Smooth muscle cell (in vitro differentiated cells): ENCODE results near the gene TBL1XR1. TPM values are rescaled to one million over a fixed set of nuclear protein-coding genes. Genes with fewer than 3 reads are reported as not detected.
"Not testable (repeated sequence)": the region's sequence is repeated elsewhere in the genome, so short reads cannot be mapped to it uniquely, and the experiment has no call there.

Experiments used
- DNase-seq: peaks from one replicate; lab custom pipeline; 2025; ENCODE audit not compliant: unreplicated experiment; lab: John Stamatoyannopoulos, UW
- H2AFZ ChIP-seq: fragments of 200-600 bp; sonication (generic); 2 replicates; pipeline ENCODE4 v1.6.0; 2016; ENCODE audit warnings: antibody characterized with exemption, low read depth, mild to moderate bottlenecking
- H3F3A ChIP-seq: fragments of 200-600 bp; sonication (generic); 2 replicates; pipeline ENCODE4 v1.6.0; 2017; ENCODE audit warnings: antibody characterized with exemption, low read depth
- H3K27ac ChIP-seq: fragments of 200-600 bp; sonication (generic); 2 replicates; pipeline ENCODE4 v1.5.1; 2016; ENCODE audit warnings: low read depth, mild to moderate bottlenecking
- H3K27me3 ChIP-seq: fragments of 200-600 bp; sonication (generic); 2 replicates; pipeline ENCODE4 v1.6.1; 2016; ENCODE audit warnings: low read depth, mild to moderate bottlenecking
- H3K36me3 ChIP-seq: fragments of 200-600 bp; sonication (generic); 2 replicates; pipeline ENCODE4 v1.5.1; 2016; ENCODE audit warnings: low read depth
- H3K4me1 ChIP-seq: fragments of 200-600 bp; sonication (generic); 2 replicates; pipeline ENCODE4 v1.5.1; 2016; ENCODE audit warnings: low read depth
- H3K4me2 ChIP-seq: fragments of 200-600 bp; sonication (generic); 2 replicates; pipeline ENCODE4 v1.6.0; 2016; ENCODE audit warnings: mild to moderate bottlenecking
- H3K4me3 ChIP-seq: fragments of 200-600 bp; sonication (generic); 2 replicates; pipeline ENCODE4 v1.5.1; 2016; ENCODE audit warnings: mild to moderate bottlenecking
- H3K79me2 ChIP-seq: fragments of 200-600 bp; sonication (generic); 2 replicates; pipeline ENCODE4 v1.6.0; 2016; ENCODE audit warnings: low read depth, mild to moderate bottlenecking
- H3K9ac ChIP-seq: fragments of 200-600 bp; sonication (generic); 2 replicates; pipeline ENCODE4 v1.6.0; 2016; ENCODE audit warnings: low read depth
- H3K9me3 ChIP-seq: fragments of 200-600 bp; sonication (generic); replicated peaks from 2 replicates; pipeline ENCODE4 v1.5.1; 2016; ENCODE audit warnings: low read depth
- H4K20me1 ChIP-seq: fragments of 200-600 bp; sonication (generic); 2 replicates; pipeline ENCODE4 v1.6.0; 2016; ENCODE audit warnings: low read depth
- CTCF ChIP-seq: fragments of 200-600 bp; sonication (generic); IDR thresholded peaks from 2 replicates; pipeline ENCODE4 v1.5.1; 2017; ENCODE audit warnings: borderline replicate concordance, mild to moderate bottlenecking, antibody characterized with exemption; ENCODE audit not compliant: insufficient read depth, poor library complexity, severe bottlenecking
- WGBS: methylation state at CpG from one replicate; pipeline ENCODE4 v1.1.7; 2016; ENCODE audit warnings: low lambda C conversion rate; 5-methylcytosine and 5-hydroxymethylcytosine counted together
- polyA plus RNA-seq: library from polyadenylated mRNA; unstranded; fragments of >200 nt; fragmentation: Nextera tagmentation; extraction: Ambion mirVana; gene quantifications from 2 replicates; pipeline ENCODE4 v1.2.1, GENCODE V29; 2016
- total RNA-seq: library from RNA; depleted of rRNA; stranded (reverse); fragments of >200 nt; gene quantifications from 2 replicates; pipeline ENCODE4 v1.2.3, GENCODE V29; 2014

Gene TBL1XR1
- total and polyA plus RNA-seq, 2 experiments from 2014 or later: 19.9 to 115 TPM

- Histone ChIP-seq H3K79me2 (no peaks in the 10 kb centered on the region), H3K4me3 (no peak overlapping the region), H3F3A (no peaks in the 10 kb centered on the region), H3K9ac (no peak overlapping the region), H3K4me1 (no peaks in the 10 kb centered on the region), H3K27me3 (no peaks in the 10 kb centered on the region), H4K20me1 (no peaks in the 10 kb centered on the region), H3K4me2 (no peak overlapping the region), H2AFZ (no peak overlapping the region), H3K36me3 (no peaks in the 10 kb centered on the region), H3K9me3 (no peaks in the 10 kb centered on the region), H3K27ac (no peak overlapping the region)
- DNase-seq: no peak
- TF ChIP-seq CTCF: no peak
Observed at GRCh38 chr3:177005718-177006405, 191.4 kb downstream of the TBL1XR1 start.

- not testable (repeated sequence) for DNase-seq, H3K9me3 ChIP-seq, H3K9ac ChIP-seq, H3K27ac ChIP-seq, H3K4me3 ChIP-seq, H3F3A ChIP-seq, H3K27me3 ChIP-seq, H3K36me3 ChIP-seq, H3K79me2 ChIP-seq, H4K20me1 ChIP-seq, H3K4me2 ChIP-seq, H2AFZ ChIP-seq, H3K4me1 ChIP-seq
- 93% methylated on average over 2 of the region's 2 CpGs for WGBS
Observed at GRCh38 chr3:177000159-177000558, 197.1 kb downstream of the TBL1XR1 start.

GRCh38 chr3:176995946-176996345 is 201.3 kb downstream of the TBL1XR1 start:
- no peak for TF ChIP-seq CTCF
- 75% methylated on average over 2 of the region's 2 CpGs for WGBS
- Histone ChIP-seq H2AFZ (no peak overlapping the region), H3K9ac (no peak overlapping the region), H3K79me2 (no peaks in the 10 kb centered on the region), H3K27me3 (no peaks in the 10 kb centered on the region), H3K4me3 (no peak overlapping the region), H3K27ac (no peak overlapping the region), H3F3A (peaks cover 2% of the 10 kb centered on the region), H3K4me1 (no peaks in the 10 kb centered on the region), H3K9me3 (no peaks in the 10 kb centered on the region), H4K20me1 (no peaks in the 10 kb centered on the region), H3K36me3 (no peaks in the 10 kb centered on the region), H3K4me2 (no peak overlapping the region)
- no peak for DNase-seq

- no peak for DNase-seq
- Histone ChIP-seq H3K9me3 (no peaks in the 10 kb centered on the region), H3K9ac (no peak overlapping the region), H3F3A (peaks cover 2% of the 10 kb centered on the region), H4K20me1 (no peaks in the 10 kb centered on the region), H3K4me2 (no peak overlapping the region), H3K36me3 (no peaks in the 10 kb centered on the region), H3K79me2 (no peaks in the 10 kb centered on the region), H3K4me1 (no peaks in the 10 kb centered on the region), H3K27me3 (no peaks in the 10 kb centered on the region), H2AFZ (no peak overlapping the region), H3K4me3 (no peak overlapping the region), H3K27ac (no peak overlapping the region)
- 84% methylated on average over 4 of the region's 4 CpGs for WGBS
- TF ChIP-seq CTCF: no peak
Observed at GRCh38 chr3:176994891-176995781, 202.1 kb downstream of the TBL1XR1 start.
